GM18507 (cell line): Measurements from ENCODE around the gene SMG1.
"Not testable (repeated sequence)": the region's sequence is repeated elsewhere in the genome, so short reads cannot be mapped to it uniquely, and the experiment has no call there.

Experiments used
- DNase-seq: peaks from one replicate; pipeline ENCODE4 v3.0.0; 2011; ENCODE audit warnings: low read depth; ENCODE audit not compliant: insufficient read length; ENCODE audit errors: extremely low spot score
- FAIRE-seq: peaks from 2 replicates; lab custom pipeline; 2011; peaks lifted over from hg19 to GRCh38; lab: Jason Lieb, UNC

The SMG1 gene

GRCh38 chr16:18937390-18937789 lies 11.2 kb upstream of the SMG1 start:
- no peak for FAIRE-seq
- DNase-seq = no peak

GRCh38 chr16:18936727-18937340 lies 10.6 kb upstream of the SMG1 start:
- FAIRE-seq = no peak
- DNase-seq = no peak

GRCh38 chr16:18933501-18933900 lies 7.3 kb upstream of the SMG1 start:
- DNase-seq (no peak), FAIRE-seq (no peak)

- DNase-seq (no peak), FAIRE-seq (no peak)
Measured at GRCh38 chr16:18932243-18932987, 6.2 kb upstream of the SMG1 start.

GRCh38 chr16:18931756-18932155 lies 5.5 kb upstream of the SMG1 start:
- no peak for FAIRE-seq

GRCh38 chr16:18930095-18930494 lies 3.9 kb upstream of the SMG1 start:
- FAIRE-seq, DNase-seq: not testable (repeated sequence)

More at GRCh38 chr16:18931756-18932155, 5.5 kb upstream of the SMG1 start:
- no peak for DNase-seq

- FAIRE-seq, DNase-seq: not testable (repeated sequence)
Measured at GRCh38 chr16:18928073-18928472, 1.9 kb upstream of the SMG1 start.

GRCh38 chr16:18925215-18925985 lies 808 bp downstream of the SMG1 start:
- not testable (repeated sequence) for DNase-seq, FAIRE-seq

GRCh38 chr16:18923935-18924334 lies 2.3 kb downstream of the SMG1 start:
- not testable (repeated sequence) for DNase-seq, FAIRE-seq

GRCh38 chr16:18923124-18923523 lies 3.1 kb downstream of the SMG1 start:
- FAIRE-seq, DNase-seq: not testable (repeated sequence)

- not testable (repeated sequence) for FAIRE-seq, DNase-seq
Measured at GRCh38 chr16:18909585-18909984, 16.6 kb downstream of the SMG1 start.

- not testable (repeated sequence) for FAIRE-seq, DNase-seq
Measured at GRCh38 chr16:18908716-18909115, 17.5 kb downstream of the SMG1 start.

GRCh38 chr16:18902778-18903177 lies 23.4 kb downstream of the SMG1 start:
- not testable (repeated sequence) for FAIRE-seq, DNase-seq

GRCh38 chr16:18902044-18902443 lies 24.2 kb downstream of the SMG1 start:
- FAIRE-seq = not testable (repeated sequence)

GRCh38 chr16:18901194-18901593 lies 25.0 kb downstream of the SMG1 start:
- not testable (repeated sequence) for FAIRE-seq, DNase-seq

More at GRCh38 chr16:18902044-18902443, 24.2 kb downstream of the SMG1 start:
- DNase-seq = not testable (repeated sequence)

GRCh38 chr16:18884456-18884855 lies 41.8 kb downstream of the SMG1 start:
- DNase-seq, FAIRE-seq: not testable (repeated sequence)

- not testable (repeated sequence) for FAIRE-seq, DNase-seq
Measured at GRCh38 chr16:18877734-18878133, 48.5 kb downstream of the SMG1 start.

GRCh38 chr16:18877259-18877658 lies 48.9 kb downstream of the SMG1 start:
- not testable (repeated sequence) for DNase-seq, FAIRE-seq

- DNase-seq, FAIRE-seq: not testable (repeated sequence)
Measured at GRCh38 chr16:18876301-18876700, 49.9 kb downstream of the SMG1 start.
